ENCODE data around the gene A1BG.
"Not testable (repeated sequence)": the region's sequence is repeated elsewhere in the genome, so short reads cannot be mapped to it uniquely, and the experiment has no call there.

The A1BG gene

DNA sequence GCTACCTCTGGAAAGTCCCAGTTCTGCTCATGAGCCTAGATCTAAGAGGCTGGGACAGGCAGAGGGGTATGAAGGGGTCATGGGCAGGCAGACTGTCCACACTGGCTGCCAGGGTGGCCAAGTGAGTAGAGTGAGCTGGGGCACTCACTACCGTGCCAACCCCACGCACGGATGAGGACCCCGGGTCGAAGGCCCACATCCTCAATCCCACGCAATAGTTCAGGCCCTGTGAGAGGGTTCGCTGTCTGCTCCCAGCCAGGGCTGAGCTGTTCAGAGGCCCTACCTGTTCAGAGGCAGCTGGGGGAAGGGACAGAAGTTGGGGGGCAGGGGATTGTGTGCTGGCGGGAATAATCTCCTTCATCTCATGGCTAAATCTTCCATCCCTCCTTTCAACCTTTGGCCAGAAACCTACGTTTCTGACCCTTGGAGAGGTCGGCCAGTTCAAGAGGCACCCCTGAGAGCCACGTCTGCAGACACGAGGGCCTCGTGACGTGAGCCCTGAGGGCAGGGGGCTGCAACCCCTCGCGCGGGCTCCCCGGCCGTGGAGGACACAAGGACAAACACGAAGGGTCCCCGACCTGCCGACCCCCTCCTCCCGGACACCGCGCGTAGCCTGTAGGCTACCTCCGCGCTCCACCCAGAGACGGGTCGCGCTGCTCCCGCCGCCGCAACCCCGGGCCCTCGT, 32.7 kb upstream of the A1BG start:
- DNase-seq: no peak

DNA sequence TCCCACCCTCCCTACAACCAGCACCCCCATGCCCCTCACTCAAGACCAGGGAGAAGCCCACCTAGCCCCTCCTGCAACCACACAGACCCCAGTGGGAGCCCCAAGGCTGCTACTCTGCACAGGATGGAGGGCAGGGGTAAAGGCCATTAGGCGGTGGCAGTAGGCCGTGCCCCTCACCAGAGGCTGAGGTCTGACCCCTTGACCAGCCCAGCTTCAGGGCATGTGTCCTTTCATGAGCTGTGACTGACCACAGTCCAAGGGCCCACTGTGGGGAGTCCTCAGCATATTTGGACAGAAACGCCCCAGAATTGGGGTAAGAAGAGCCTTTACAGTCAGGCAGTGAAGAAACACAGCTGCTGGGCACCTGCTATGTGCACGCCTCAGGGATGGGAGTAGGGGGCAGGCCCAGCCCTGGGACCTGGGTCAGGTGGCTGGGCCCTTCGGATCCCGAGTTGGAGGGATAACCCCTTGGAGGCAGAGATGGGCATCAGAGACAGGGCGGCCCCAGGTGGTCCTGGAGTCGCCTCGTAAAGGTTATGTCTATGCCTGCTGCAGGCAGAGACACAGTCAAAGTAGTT, 32.1 kb upstream of the A1BG start:
- no peak for DNase-seq

DNA sequence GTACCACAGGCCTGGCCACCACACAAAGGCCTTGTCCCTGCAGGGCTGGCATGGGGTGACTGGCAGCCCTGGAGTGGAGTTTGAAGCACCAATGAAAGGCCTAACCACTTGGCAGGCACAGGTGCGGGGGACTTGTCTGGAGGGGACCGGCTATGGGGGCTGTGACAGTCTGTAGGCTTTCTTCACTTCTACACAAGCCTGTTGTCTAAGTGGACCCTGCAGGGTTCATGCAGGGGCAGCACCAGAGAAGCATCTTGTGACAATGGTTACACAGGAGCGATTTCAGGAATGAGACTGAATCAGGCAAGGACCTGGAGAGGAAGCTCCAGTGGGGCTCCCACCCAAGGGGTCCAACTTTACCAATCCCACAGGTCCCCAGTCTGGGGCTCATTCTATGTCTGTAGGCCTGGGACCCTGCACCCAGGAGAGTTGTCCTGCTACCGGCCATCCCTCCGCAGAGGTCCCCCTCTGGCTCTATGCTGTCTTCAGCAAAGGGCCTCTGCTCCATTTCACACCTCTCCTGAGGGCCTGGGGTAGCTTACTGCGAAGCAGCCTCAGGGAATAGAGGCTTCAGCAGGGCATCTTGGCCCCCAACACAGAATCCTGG, 29.8 kb upstream of the A1BG start:
- DNase-seq: no peak

DNA sequence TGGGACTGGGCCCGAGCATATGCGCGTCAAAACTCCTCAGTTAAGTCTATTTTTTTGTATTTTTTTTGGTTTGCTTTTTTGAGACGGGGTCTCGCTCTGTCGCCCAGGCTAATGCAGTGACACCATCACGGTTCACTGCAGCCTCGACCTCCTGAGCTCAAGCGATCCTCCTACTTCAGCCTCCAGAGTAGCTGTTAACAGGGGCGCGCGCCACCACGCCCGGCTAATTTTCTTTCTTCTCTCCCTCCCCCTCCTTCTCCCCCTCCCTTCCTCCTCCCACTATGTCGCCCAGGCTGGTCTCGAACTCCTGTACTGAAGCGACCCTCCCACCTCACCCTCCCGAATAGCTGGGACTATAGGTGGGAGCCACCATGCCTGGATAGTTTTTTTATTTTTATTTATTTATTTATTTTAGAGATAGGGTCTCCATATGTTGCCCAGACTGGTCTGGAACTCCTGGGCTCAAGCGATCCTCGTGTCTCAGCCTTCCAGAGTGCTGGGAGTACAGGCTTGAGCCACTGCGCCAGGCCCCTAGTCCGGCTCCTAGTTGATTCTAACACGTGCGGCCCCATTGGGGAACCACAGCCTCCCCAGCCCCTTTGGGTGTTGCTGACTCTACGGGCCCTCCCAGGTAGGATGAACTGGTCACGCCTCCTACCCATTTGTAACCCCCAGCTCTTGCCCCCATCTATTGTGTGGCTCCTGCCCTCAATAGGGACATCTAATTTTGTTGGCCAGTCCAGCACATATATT, 28.3 kb upstream of the A1BG start:
- no peak for DNase-seq

DNA sequence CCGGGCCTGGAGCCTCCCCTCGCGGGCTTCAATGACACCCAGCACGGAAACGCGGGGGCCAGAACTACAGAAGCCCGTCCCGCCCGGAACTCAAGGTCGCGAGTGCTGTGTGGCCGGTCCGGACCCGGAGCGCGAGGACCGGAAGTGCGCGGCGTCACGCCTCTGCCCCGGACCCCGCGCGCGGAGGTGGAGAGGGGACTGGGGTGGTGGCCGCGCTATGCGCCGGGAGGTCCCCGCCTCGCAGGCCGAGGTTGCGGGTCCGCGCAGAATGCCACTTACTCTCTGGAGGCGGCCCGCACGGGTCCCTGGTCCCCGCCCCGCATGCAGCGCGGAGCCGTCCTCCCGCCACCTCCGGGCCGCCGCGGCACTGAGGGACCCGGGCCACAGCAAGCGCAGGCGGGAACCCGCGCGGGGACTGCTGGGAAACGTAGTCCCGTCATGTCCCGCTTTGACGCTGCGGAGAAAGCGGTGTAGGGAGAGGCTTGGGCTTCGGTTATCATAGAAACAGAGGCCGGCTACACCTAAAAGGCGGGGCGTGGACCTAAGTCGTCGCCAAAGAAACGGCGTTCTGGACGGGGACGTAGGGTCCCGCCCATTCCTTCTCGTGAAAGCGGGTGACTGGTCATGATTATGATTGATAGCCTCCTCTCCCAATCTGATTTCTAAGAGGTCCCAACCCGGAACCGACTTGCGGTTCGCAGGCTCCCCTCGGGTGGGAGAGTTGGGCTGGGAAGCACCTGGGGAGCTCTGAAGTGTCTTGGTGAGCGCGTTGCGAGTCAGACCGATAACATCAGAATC, 27.6 kb upstream of the A1BG start, which contains the start of gene ZNF837:
TSS of gene ZNF837 (minus strand) at position 369 of the 798 bp plus-strand sequence. CDS start 11,698 bp downstream, outside the sequence.
- peak; percentile 97 for DNase-seq

DNA sequence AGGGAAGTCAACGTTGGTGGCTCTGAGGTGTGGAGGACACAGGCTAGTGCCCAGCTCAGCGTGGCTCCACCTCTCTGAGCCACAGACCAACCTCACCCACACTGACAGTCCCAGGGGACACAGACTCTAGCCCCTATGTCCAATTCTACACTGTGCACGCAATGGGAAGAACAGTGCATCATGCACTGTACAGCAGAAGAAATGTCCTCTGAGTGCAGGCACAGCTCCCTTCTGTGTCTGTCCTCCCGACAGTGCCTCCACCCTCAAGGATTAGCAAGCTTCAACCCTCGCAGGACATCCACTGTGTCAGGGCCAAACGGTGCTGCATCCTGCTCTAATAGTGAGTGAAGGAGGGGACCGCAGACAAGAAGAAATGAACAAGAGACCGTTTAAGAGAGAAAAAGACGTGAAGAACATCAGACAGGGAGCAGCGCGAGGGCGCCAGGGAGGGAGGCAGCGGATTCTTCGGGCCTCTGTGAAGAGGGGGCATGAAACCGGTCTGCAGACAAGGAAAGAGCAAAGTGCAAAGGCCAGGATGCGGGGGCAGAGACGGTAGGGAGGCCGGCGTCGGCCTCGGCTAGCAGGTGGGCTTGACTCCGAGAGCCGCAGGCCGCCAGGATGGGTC, 26.9 kb upstream of the A1BG start:
- DNase-seq: no peak

DNA sequence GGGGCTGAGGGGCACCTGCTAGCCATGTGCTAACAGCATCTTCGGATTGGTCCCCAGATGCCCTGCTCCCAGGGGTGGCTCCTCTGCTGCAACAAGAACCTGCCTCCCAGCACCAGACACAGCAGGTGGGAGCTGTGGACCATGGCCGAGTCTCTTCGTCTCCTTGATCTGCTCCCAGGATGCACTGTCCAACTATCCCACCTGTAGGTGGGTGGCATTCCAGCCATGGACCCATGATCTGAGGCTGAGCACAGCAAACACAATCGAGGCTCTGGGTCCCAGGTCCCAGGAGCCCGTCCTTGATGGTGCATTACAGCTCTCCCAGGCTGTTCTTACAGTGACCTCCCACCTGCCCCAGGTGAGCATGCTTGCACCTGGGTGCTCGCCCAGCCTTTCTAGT, 26.0 kb upstream of the A1BG start:
- no peak for DNase-seq

DNA sequence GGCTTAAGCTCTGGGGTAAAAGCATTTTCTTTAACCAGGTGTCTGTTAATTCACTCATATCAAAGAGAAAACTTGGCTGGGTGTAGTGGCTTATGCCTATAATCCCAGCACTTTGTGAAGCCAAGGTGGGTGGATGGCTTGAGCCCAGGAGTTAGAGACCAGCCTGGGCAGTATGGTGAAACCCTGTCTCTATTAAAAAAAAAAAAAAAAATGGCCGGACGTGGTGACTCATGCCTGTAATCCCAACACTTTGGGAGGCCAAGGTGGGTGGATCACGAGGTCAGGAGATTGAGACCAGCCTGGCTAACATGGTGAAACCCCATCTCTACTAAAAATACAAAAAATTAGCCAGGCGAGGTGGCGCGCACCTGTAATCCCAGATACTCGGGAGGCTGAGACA, 23.4 kb upstream of the A1BG start:
- DNase-seq: not testable (repeated sequence)

DNA sequence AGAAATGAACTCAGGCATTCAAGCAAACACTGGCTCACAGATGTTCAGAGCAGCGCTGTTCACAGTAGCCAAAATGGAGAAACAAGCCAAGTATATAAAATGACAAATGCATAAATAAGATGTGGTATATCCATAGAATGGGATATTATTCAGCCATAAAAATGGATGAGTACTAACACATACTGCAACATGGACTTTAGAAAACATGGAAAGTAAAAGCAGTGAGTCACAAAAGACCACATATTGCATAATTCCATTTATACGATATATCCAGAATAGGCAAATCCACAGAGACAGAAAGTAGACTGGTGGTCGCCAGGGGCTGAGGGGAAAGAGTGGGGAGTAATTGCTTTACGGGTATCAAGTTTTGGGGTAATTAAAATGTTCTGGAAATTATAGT, 20.9 kb upstream of the A1BG start:
- no peak for DNase-seq

DNA sequence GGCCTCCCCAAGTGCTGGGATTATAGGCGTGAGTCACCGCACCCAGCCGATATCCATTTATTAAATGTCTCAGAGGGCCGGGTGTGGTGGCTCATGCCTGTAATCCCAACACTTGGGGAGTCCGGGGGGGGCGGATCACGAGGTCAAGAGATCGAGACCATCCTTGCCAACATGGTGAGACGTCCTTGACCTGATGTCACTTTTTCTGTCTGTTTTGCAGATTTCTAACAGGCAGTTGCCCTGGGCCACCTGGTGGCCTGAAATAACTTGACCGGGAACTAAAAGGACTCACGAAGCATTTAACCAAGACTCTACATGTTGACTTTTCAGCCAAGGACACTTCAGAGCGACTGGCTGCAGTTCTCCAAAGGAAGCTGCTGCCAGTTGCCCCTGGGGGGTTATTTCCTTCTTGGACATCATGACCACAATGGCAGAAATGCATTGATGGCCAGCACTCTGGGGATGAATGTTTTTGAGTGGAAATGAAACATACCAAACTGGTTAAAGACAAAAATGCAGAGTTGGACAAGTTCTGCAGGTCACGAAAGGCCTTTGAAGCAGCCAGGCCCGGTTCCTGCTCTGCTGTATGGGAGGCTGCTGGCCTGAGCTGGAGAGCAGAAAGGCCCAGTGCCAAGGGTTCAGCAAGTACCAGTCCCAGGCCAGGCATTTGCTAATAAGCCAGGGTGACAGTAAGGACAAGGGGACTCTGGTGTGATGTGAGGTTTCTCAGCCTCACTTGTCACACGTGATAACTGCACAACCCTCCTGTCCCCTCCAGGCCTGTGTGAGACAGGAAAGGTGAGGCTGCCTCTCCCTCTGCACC, 19.2 kb upstream of the A1BG start:
- no peak for DNase-seq

DNA sequence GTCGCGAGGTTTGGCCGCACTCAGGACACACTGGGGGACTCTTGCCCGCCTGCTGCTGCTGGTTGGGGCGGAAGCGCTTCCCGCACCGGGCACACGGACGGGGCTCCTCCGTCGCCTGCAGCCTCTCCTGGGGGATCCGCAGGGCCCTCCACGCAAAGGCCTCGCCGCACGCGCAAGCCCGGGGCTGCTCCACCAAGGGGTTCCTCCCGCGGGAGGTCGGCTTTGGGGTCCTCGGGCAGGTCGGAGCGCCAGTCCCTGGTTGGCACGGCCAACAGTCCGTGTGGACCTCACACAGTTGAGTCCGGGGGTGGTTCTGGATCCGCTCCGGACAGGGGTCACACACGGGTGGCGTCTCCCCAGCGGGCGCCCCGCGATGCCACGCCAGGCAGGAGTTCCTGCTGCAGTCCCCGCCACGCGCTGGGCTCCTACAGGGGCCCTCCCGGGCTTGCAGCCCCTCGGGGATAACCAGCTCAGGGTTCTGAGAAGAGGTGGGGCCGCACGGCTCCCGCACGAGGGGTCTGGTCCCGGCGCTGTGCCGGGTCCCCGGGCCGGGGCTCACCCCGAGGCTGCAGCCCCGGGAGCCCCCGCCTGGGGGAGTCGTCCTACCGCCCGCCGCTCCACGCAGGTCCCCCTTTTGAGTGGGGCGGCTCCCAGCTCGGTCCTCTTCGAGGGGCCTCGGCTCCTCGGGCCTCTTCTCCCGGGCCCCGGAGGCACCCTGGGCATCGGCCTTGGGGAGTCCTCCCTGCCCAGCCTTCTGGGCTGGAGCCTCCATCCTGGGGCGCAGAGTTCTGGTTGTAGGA, 15.5 kb upstream of the A1BG start:
- DNase-seq: no peak

DNA sequence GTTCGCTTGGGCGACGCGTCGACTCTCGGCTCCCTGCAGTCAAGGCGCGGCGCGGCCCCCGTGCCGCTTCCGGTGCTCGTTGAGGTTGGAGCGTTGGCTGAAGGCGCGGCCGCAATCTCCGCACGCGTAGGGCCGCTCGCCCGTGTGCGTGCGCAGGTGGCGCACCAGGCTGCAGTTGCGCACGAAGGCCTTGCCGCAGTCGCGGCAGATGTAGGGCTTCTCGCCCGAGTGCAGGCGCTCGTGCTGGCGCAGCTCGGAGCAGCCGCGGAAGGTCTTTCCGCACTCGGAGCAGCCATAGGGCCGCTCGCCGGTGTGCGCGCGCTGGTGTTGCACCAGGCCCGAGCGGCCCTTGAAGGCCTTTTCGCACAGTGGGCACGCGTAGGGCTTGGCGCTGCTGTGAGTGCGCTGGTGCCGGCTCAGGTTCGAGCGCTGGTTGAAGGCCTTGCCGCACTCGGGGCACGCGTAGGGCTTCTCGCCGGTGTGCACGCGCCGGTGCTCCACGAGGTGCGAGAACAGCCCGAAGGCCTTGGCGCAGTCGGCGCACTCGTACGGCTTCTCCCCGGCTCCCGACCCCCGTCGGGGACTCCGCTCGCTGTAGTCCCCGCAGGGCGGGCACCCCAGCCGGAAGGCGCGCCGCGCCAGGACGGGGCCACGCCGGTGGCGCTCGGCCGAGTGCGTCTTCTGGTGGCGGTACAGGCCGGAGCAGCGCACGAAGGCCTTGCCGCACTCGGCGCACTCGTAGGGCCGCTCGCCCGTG, 14.6 kb upstream of the A1BG start:
- no peak for DNase-seq

DNA sequence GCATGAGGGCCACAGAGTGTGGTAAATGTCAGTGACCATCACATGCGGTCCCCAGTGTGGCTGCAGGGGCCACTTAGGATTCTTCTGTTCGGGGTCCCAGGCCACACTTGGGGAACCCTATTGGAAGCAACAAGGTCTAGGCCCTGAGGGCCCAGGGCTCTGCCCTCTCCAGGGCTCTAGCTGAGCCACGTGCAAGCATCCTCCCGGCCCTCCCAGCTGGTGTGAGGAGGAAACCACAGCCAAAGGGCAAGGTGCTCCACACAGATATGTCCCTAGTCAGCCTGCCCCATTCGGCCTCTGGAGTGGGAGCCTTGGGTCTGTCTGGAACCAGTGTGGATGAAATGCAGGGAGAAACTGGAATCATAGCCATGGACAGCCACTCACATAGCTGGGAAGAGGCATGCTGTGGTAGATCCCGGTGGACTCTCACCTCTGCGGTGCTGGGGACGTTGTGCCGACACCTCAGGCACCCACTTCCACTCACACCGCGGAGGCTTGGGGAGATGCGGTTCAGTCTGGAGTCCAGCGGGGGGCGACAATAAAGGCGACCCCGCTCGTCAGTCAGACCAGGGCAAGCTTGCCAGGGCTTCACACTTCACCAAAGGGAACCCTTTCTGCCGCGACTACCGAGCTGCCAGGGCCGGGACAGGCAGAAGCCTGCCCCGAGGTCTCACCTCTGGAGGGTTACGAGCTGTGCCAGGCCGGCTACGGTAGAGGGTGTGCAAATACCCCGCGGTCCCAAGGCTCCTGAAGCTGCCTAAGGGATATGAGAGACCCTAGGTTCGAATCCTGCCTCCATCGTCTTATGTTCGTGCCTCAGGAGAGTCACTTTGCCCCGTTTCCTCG, 13.5 kb upstream of the A1BG start:
- no peak for DNase-seq

DNA sequence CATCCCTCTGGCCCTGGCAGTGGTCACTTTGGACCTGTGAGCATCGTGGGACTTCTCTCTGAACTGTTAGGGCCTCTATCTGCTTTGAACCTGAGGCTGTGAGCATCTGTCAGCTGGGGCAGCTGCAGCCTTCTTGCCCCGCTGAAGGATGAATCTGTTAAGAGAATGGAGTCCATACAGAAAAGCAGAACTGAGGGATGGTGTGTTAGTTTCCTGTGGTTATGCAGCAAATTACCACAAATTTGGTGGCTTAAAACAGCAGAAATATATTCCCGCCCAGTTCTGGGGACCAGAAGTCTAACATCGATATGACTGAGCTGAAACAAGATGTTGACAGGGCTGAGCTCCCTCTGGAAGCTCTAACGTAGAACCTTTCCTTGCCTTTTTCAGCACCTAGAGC, 10.9 kb upstream of the A1BG start:
- no peak for DNase-seq

DNA sequence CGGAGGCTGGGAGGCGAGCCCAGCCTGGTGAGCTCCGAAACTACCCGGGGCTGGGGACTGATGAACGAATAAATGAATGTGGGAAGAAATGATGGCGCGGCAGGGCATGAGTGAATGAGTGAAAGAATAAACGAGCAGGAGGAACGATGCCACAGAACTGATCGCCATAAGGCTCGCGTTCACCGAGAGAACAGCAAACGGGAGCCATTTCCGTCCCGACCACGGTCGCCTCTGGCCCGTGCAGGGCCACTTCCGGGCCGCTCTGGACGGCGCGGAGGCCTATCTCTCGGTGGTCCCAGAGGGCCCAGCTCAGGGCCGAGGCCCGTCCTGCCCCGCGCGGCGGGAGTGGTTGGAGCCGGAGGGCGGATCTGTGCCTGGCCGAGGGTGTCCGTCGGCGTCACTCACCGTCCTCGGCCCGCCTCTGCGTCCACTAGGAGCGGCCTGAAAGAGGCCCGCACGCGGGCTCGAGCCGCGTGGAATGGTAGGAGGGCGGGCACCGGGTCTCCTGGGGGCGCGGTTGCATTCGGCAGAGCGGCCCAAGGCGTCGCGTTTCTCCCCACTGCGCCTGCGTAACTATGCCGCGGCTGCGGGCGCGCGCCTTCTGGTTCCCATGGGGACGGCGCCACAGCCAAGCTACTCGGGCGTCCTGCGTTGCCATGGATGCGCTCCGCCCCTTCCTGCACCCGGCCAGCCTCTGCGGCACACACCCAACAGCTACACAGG, 9.1 kb upstream of the A1BG start, which contains the start of gene ZNF497:
TSS of gene ZNF497 (minus strand) at position 480 of the 723 bp plus-strand sequence. CDS start 5,116 bp downstream, outside the sequence.
- peak; percentile 92 for DNase-seq

DNA sequence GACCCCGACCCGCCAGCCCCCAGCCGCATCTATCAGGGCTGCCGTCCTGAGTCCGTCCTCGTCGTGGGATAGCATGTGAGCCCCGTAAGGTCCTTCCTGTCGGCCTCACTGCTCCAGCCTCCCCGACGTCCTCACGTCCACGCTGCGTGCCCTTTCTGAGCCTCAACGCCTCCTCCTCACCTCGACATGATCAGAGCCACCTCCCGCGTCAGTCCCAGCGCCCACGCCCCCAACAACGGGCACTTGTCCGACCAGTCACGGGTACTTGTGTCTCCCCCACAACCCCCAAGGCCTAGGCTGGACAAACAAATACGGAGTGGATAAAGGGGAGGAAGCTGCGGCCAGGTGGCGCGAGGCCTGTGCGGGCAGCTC, 8.6 kb upstream of the A1BG start:
- DNase-seq: no peak

DNA sequence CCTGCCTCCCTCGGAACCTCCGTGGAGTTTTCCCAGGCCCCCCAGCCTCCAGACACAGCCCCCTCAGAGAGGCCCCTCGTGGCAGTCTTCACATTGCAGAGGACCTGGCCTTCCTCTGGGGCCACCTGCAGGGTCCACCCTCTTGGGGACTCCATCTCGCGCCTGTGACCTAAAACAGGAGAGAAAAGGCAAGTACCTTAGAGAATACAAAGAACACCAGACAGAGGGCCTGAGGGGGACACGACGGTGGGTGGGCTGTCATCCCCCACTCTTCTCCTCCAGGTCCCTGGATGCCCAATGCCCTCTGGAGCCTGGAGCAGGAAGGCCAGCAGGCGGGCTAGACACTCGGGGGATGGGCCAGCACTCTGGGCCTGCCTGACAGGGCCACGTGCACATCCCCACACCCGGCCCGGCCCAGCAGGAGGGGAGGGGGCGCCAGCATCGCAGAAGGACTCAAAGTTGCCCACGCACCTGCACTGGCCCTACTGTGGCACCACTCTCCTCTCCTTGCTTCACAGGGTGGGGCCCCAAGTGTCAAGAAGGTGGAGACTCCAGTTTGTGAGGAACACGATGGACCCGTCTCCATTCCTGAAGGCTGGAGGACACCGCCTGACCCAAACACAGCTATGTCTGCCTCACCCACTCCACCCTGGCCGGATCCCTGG, 4.3 kb upstream of the A1BG start:
- DNase-seq: no peak
